MCF 10A (cell line): ENCODE data around the gene MYLK2. TPM values are rescaled to one million over a fixed set of nuclear protein-coding genes. Genes with fewer than 3 reads are reported as not detected.

Source experiments
- BruUV-seq: library from RNA; stranded (reverse); fragments of 400-500 nt; replicated peaks from 2 replicates; lab custom pipeline; 2021; lab: Mats Ljungman, UMichigan
- CTCF ChIA-PET: fragments of 300-600 bp; sonication (Branson Sonifier 250); formaldehyde crosslinking; extraction: SDS; loops from one replicate; lab custom pipeline; 2021; ENCODE audit warnings: antibody characterized with exemption, inconsistent platforms; lab: Yijun Ruan, JAX
- POLR2A ChIA-PET: fragments of 300-600, 350-650 bp; sonication (Branson Sonifier 250); formaldehyde crosslinking; extraction: SDS; loops from one replicate; lab custom pipeline; 2020; ENCODE audit warnings: antibody characterized with exemption, inconsistent platforms; lab: Yijun Ruan, JAX
- DNase-seq: peaks from one replicate; pipeline ENCODE4 v3.0.0-alpha.2; 2018; ENCODE audit not compliant: unreplicated experiment
- H3K27ac Mint-ChIP-seq: one replicate; pipeline ENCODE4 v1.8.0; 2022; ENCODE audit warnings: mild to moderate bottlenecking, low read depth, mixed read lengths; ENCODE audit not compliant: unreplicated experiment
- H3K27me3 Mint-ChIP-seq: one replicate; pipeline ENCODE4 v1.8.0; 2022; ENCODE audit warnings: mixed read lengths; ENCODE audit not compliant: insufficient read depth, unreplicated experiment
- H3K36me3 Mint-ChIP-seq: one replicate; pipeline ENCODE4 v1.8.0; 2022; ENCODE audit warnings: mild to moderate bottlenecking, moderate library complexity, mixed read lengths; ENCODE audit not compliant: insufficient read depth, unreplicated experiment
- H3K4me1 Mint-ChIP-seq: one replicate; pipeline ENCODE4 v1.8.0; 2022; ENCODE audit warnings: mixed read lengths; ENCODE audit not compliant: insufficient read depth, unreplicated experiment
- H3K4me3 Mint-ChIP-seq: one replicate; pipeline ENCODE4 v1.8.0; 2022; ENCODE audit warnings: mild to moderate bottlenecking, moderate library complexity, mixed read lengths; ENCODE audit not compliant: unreplicated experiment
- H3K9me3 Mint-ChIP-seq: one replicate; pipeline ENCODE4 v1.8.0; 2022; ENCODE audit warnings: mixed read lengths; ENCODE audit not compliant: unreplicated experiment
- intact Hi-C: fragments of 100-400 bp; cut with micrococcal nuclease; formaldehyde crosslinking; loops from 2 replicates; pipeline ENCODE4 v1.14.1; 2022
- total RNA-seq: library from RNA; stranded (reverse); gene quantifications from 2 replicates; pipeline ENCODE4 v1.2.3, GENCODE V29; 2022
- TF ChIP-seq, protein P1 (sequence below): fragments of 200-600 bp; IDR thresholded peaks from one replicate; pipeline ENCODE4 v1.8.0; 2022; ENCODE audit warnings: antibody characterized with exemption, mild to moderate bottlenecking; ENCODE audit not compliant: unreplicated experiment

Gene MYLK2
- total RNA-seq, 1 experiment from 2014 or later, result 0.14 TPM

- Mint-ChIP-seq H3K4me3 (no peak overlapping the region), H3K27ac (no peak overlapping the region), H3K9me3 (no peaks in the 10 kb centered on the region), H3K27me3 (peaks cover 26% of the 10 kb centered on the region), H3K4me1 (no peaks in the 10 kb centered on the region), H3K36me3 (no peaks in the 10 kb centered on the region)
- TF ChIP-seq, protein P1, sequence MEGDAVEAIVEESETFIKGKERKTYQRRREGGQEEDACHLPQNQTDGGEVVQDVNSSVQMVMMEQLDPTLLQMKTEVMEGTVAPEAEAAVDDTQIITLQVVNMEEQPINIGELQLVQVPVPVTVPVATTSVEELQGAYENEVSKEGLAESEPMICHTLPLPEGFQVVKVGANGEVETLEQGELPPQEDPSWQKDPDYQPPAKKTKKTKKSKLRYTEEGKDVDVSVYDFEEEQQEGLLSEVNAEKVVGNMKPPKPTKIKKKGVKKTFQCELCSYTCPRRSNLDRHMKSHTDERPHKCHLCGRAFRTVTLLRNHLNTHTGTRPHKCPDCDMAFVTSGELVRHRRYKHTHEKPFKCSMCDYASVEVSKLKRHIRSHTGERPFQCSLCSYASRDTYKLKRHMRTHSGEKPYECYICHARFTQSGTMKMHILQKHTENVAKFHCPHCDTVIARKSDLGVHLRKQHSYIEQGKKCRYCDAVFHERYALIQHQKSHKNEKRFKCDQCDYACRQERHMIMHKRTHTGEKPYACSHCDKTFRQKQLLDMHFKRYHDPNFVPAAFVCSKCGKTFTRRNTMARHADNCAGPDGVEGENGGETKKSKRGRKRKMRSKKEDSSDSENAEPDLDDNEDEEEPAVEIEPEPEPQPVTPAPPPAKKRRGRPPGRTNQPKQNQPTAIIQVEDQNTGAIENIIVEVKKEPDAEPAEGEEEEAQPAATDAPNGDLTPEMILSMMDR, result no peak
- DNase-seq, result no peak
- ChIA-PET POLR2A (interaction anchor here (3.0 kb wide), 1 partner anchor 74 kb away, joined by 17 read pairs; the partner anchor contains the start of gene PDRG1), CTCF (interaction anchor here (1.1 to 6.2 kb wide), 3 partner anchors 24 to 75 kb away, joined by 3 to 63 read pairs (median 16); partner anchors contain the start of gene PDRG1)
- BruUV-seq, result no TSS peak
- intact Hi-C loops, result no loop called here
Observed at GRCh38 chr20:31877684-31878083, 58.5 kb downstream of the MYLK2 start.

DNA sequence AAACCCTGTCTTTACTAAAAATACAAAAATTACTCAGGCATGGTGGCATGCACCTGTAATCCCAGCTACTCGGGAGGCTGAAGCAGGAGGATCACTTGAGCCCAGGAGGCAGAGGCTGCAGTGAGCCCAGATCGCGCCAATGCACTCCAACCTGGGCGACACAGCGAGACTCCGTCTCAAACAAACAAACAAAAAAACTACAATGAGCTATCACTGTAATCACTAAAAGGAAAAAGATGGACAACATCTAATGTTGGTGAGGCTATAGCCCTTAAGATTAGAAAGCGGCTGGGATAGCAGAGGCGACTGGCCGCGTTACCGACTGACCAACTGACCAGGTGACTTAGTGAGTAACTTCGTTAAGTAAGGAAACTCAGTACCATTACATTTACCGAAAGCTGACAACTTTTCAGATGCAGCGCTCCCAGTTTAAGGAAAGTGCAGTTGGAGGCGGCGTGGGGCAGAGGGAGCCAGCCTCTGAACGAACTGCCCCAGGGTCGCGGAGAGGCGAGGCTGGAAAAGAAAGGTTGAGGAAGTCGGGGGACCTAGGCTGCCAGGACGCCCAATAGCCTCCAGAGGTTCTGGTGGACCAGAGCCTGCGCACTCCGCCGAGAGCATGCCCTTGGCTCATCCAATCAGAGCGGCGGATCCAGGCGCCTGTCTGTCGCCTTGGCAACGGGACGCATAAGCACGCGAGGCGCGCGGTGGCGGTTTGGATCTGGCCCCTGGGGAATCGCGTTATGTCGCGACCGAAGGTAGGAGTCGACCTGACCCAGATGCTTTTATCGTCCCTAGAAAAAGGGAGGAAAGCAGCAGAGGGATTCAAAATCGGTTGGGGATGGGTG lies 60.2 kb downstream of the MYLK2 start:
- intact Hi-C loops, result no loop called here

DNA sequence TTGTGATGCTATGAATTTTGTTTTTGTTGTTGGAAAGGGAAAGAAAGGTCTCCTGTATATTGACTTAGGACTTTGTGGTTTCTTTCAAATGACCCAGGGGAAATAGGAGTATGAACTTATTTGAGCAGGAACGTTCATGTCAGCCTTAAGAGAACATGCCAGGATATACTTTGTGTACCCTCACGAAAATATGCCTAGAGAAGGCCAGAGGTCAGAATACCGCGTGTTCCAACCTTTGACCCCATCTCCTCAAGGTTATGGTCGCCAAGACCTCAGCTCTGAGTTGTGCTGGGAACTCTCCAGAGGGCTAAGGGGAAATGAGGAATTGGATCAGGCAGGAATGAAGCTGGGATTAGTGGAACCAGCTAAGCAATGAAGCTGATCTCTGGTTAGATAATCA lies 62.8 kb downstream of the MYLK2 start:
- intact Hi-C loops, result no loop called here
- Mint-ChIP-seq H3K27ac (no peak overlapping the region), H3K4me1 (no peaks in the 10 kb centered on the region), H3K27me3 (peaks cover 24% of the 10 kb centered on the region), H3K9me3 (no peaks in the 10 kb centered on the region), H3K36me3 (no peaks in the 10 kb centered on the region), H3K4me3 (no peak overlapping the region)
- CTCF ChIA-PET, result interaction anchor here (1.2 to 6.2 kb wide), 3 partner anchors 28 to 70 kb away, joined by 5 to 63 read pairs (median 8); partner anchors contain the start of gene PDRG1
- TF ChIP-seq, protein P1, result no peak
- POLR2A ChIA-PET, result no interaction called here
- no peak for DNase-seq
- BruUV-seq, result no TSS peak

More for the DNA sequence above, 60.2 kb downstream of the MYLK2 start:
- TF ChIP-seq, protein P1, result no peak
- Mint-ChIP-seq H3K27me3 (peaks cover 12% of the 10 kb centered on the region), H3K36me3 (no peaks in the 10 kb centered on the region), H3K4me1 (no peaks in the 10 kb centered on the region), H3K4me3 (peak overlapping the region; percentile 98), H3K27ac (peak overlapping the region; percentile 98), H3K9me3 (no peaks in the 10 kb centered on the region)
- TSS peak; percentile 40 for BruUV-seq
- CTCF ChIA-PET, result interaction anchor here (0.6 to 6.2 kb wide), 8 partner anchors 14 to 188 kb away, joined by 3 to 63 read pairs (median 5); partner anchors contain the start of gene PDRG1
- peak; percentile 92 for DNase-seq
- POLR2A ChIA-PET, result interaction anchor here (0.6 to 3.0 kb wide), 5 partner anchors 16 to 850 kb away, joined by 3 to 17 read pairs (median 4); partner anchors contain the start of gene PDRG1

GRCh38 chr20:31883829-31884228 lies 64.7 kb downstream of the MYLK2 start:
- intact Hi-C loops, result no loop called here
- no peak for DNase-seq
- Mint-ChIP-seq H3K4me1 (no peaks in the 10 kb centered on the region), H3K36me3 (no peaks in the 10 kb centered on the region), H3K27ac (no peak overlapping the region), H3K9me3 (no peaks in the 10 kb centered on the region), H3K27me3 (peaks cover 41% of the 10 kb centered on the region), H3K4me3 (no peak overlapping the region)
- ChIA-PET CTCF (interaction anchor here (0.7 kb wide), 2 partner anchors 37 to 46 kb away, joined by 3 to 5 read pairs; no protein-coding TSS in a partner anchor), POLR2A (interaction anchor here (0.7 kb wide), 1 partner anchor 66 kb away, joined by 4 read pairs; no protein-coding TSS in a partner anchor)
- no TSS peak for BruUV-seq
- TF ChIP-seq, protein P1, result no peak
